Measurements from ENCODE around the gene RAP1GAP. TPM values are rescaled to one million over a fixed set of nuclear protein-coding genes. Genes with fewer than 3 reads are reported as not detected.
"Not testable (repeated sequence)": the region's sequence is repeated elsewhere in the genome, so short reads cannot be mapped to it uniquely, and the experiment has no call there.

Gene RAP1GAP
- total RNA-seq, 4 donors from 2014 or later = 0.36 to 0.74 (median 0.38) TPM; not detected in 1

DNA sequence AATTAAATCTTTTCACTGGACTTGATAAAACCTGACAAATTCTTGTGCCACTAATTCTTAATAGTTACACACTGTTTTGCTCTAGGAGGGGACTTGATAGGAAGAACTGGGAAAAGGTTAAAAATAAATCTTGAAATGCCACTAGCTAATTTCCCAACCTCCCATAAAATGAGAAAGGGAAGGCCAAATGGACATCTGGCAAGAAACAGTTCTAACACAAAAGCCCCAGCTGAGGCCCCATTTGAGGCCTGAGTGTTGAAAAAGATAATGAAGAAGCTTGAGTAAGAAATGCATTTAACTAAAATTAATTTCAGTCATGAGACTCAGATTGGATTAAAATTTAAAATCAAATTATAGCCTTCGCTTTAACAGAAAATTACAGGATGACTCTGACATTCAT, 11.2 kb upstream of the RAP1GAP start:
- TF ChIP-seq CTCF (IDR thresholded peaks at IDR 0.05) = no peak
- DNase-seq (ENCODE audit: low spot score) = no peak
- no peak for ATAC-seq (ENCODE audit: low FRiP score)

DNA sequence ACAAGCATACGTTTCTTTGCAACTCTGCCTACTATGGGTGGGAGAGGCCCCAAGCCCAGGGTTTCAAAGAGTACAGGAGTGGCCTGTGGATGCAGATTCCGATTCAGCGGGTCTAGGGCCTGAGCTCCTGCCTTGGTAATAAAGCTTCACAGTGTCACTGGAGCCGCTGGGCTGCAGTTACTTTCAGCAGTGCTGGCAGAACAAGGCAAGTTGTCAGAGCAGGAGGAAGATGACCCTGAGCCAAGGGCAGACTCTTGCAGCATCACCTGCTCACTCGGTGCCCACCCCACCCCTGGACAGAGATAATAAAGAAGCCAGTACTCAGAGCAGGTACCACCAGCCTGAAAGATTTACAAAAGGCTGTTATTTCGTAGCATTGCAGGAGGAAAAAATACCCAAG, 8.0 kb upstream of the RAP1GAP start:
- no peak for TF ChIP-seq CTCF (IDR thresholded peaks at IDR 0.05)
- DNase-seq (ENCODE audit: low spot score) (no peak), ATAC-seq (ENCODE audit: low FRiP score) (no peak)

- DNase-seq (ENCODE audit: low spot score) (no peak), ATAC-seq (ENCODE audit: low FRiP score) (no peak)
- no peak for TF ChIP-seq CTCF (IDR thresholded peaks at IDR 0.05)
These were observed 5.8 kb upstream of the RAP1GAP start for GRCh38 chr1:21674957-21675356.

GRCh38 chr1:21673853-21674252, 4.7 kb upstream of the RAP1GAP start:
- DNase-seq (ENCODE audit: low spot score) = not testable (repeated sequence)

GRCh38 chr1:21673277-21673780, 4.2 kb upstream of the RAP1GAP start:
- no peak for TF ChIP-seq CTCF (IDR thresholded peaks at IDR 0.05)
- ATAC-seq (ENCODE audit: low FRiP score) = peak; percentile 48

More at GRCh38 chr1:21673853-21674252, 4.7 kb upstream of the RAP1GAP start:
- ATAC-seq (ENCODE audit: low FRiP score) = not testable (repeated sequence)

DNA sequence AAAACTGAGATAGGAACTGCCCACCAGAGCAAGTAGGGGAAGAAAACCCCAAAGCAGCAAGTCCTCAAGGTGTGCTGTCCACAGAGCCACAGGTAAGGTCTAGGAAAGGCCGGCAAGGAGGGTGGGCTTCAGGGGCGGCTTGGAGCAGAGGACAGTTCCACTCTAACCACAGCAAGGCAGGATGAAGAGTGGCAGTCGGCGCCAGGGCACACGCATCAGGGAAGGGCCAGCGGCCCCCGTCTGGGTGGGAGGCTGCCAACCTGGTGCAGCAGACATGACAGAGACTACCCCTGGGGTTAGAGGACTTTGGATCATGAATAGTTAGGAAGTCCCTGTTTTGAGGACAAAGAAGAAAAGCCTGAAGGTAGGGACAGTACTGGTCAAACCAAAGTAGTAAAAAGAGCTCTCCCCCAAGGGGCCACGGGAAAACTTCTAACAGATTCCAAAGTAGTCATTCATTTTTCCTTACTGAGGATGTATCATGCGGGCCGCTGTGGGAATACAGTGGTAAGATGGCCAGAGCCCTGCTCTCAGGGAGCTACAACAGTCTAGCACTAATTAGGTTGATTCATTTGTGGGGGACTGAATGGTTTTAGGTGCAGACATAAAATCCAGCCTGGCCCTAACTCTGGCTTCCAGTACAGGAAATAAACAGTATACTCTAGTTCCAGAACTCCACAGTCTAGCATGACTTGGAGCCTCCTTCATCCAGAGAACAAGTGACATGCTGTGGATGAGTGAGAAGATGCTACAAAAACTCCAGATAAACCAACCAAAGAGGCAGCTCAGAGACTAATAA, 3.5 kb upstream of the RAP1GAP start:
- DNase-seq (ENCODE audit: low spot score) (no peak), ATAC-seq (ENCODE audit: low FRiP score) (no peak)
- no peak for TF ChIP-seq CTCF (IDR thresholded peaks at IDR 0.05)

More at GRCh38 chr1:21673277-21673780, 4.2 kb upstream of the RAP1GAP start:
- no peak for DNase-seq (ENCODE audit: low spot score)

- no peak for ATAC-seq (ENCODE audit: low FRiP score)
- no peak for DNase-seq (ENCODE audit: low spot score)
- TF ChIP-seq CTCF (IDR thresholded peaks at IDR 0.05) = no peak
These were observed 2.8 kb upstream of the RAP1GAP start for GRCh38 chr1:21671915-21672314.

Measured in omental fat pad (tissue), 4 donors.